Nephron (organoid): Measurements from ENCODE around the gene DTYMK.
"Not testable (repeated sequence)": the region's sequence is repeated elsewhere in the genome, so short reads cannot be mapped to it uniquely, and the experiment has no call there.

Experiments used
- H3K27ac Mint-ChIP-seq, 3 experiments: 2 replicates each; pipeline ENCODE4 v1.8.0; 2020; ENCODE audit warnings: mixed read lengths in 3 of 3, mild to moderate bottlenecking in 2 of 3, moderate library complexity in 1 of 3
- H3K27me3 Mint-ChIP-seq: 2 replicates; pipeline ENCODE4 v1.8.0; 2021; ENCODE audit warnings: low read depth, mild to moderate bottlenecking, moderate library complexity, mixed read lengths
- H3K36me3 Mint-ChIP-seq: 2 replicates; pipeline ENCODE4 v1.8.0; 2020; ENCODE audit warnings: low read depth, mixed read lengths
- H3K4me1 Mint-ChIP-seq: 2 replicates; pipeline ENCODE4 v1.8.0; 2020; ENCODE audit warnings: mixed read lengths
- H3K4me3 Mint-ChIP-seq, 3 experiments: 2 replicates each; pipeline ENCODE4 v1.8.0; 2020; ENCODE audit warnings: mild to moderate bottlenecking in 3 of 3, mixed read lengths in 3 of 3, moderate library complexity in 2 of 3
- H3K9me3 Mint-ChIP-seq: 2 replicates; pipeline ENCODE4 v1.8.0; 2020; ENCODE audit warnings: mixed read lengths
- CTCF ChIP-seq, 3 experiments: fragments of 200-600 bp; sonication (generic); IDR thresholded peaks; one replicate each; pipeline ENCODE4 v1.5.0; 2021; ENCODE audit warnings: antibody characterized with exemption in 3 of 3; ENCODE audit not compliant: unreplicated experiment in 3 of 3

The DTYMK gene

DNA sequence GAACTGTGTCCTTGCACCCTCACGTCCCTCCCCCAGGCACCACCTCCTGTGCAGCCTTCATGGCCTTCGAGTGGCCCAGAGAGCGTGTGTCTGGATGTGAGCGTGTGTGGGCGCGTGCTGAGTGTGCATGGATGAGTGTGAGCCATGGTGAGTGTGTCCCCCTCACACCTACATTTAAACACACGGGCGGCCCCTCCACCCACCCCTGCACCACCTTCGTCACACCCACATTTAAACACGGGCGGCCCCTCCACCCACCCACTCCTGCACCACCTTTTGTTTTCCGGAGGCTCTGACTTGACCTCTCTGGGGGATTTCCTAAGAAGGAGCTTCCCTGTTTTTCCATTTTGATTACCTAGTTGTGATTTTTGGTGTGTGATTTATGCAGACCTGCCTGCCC, 17.8 kb downstream of the DTYMK start:
- no peak overlapping the region for H3K27ac Mint-ChIP-seq
- H3K36me3 Mint-ChIP-seq: peaks cover 39% of the 10 kb centered on the region
- no peaks in the 10 kb centered on the region for H3K27me3 Mint-ChIP-seq
- H3K9me3 Mint-ChIP-seq: no peaks in the 10 kb centered on the region
- no peak for TF ChIP-seq CTCF (IDR thresholded peaks at IDR 0.05; ENCODE audit: unreplicated experiment in 3 of 3)
- no peak overlapping the region for H3K4me3 Mint-ChIP-seq
- H3K4me1 Mint-ChIP-seq: peaks cover 18% of the 10 kb centered on the region

DNA sequence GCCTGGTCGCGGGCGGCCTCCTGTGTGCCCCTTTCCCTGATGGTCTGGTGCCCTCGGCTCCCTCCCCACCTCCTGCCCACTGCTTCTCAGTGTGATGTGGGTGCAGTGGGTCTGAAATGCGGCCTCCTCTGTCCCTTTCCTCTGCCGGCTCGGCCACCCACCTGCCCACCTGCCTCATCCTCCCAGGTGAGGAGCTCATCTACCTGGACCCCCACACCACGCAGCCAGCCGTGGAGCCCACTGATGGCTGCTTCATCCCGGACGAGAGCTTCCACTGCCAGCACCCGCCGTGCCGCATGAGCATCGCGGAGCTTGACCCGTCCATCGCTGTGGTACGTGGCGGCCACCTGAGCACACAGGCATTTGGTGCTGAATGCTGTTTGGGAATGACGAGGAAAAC, 18.3 kb downstream of the DTYMK start:
- H3K9me3 Mint-ChIP-seq: no peaks in the 10 kb centered on the region
- peaks cover 18% of the 10 kb centered on the region for H3K4me1 Mint-ChIP-seq
- H3K27ac Mint-ChIP-seq: no peak overlapping the region
- no peak for TF ChIP-seq CTCF (IDR thresholded peaks at IDR 0.05; ENCODE audit: unreplicated experiment in 3 of 3)
- no peaks in the 10 kb centered on the region for H3K27me3 Mint-ChIP-seq
- no peak overlapping the region for H3K4me3 Mint-ChIP-seq
- peaks cover 36% of the 10 kb centered on the region for H3K36me3 Mint-ChIP-seq

- no peak for TF ChIP-seq CTCF (IDR thresholded peaks at IDR 0.05; ENCODE audit: unreplicated experiment in 3 of 3)
- H3K9me3 Mint-ChIP-seq: no peaks in the 10 kb centered on the region
- H3K36me3 Mint-ChIP-seq: peaks cover 40% of the 10 kb centered on the region
- no peaks in the 10 kb centered on the region for H3K27me3 Mint-ChIP-seq
- H3K4me1 Mint-ChIP-seq: peaks cover 18% of the 10 kb centered on the region
- H3K4me3 Mint-ChIP-seq: peak overlapping the region in 1 of 3 experiments; percentile 52
- H3K27ac Mint-ChIP-seq: peak overlapping the region in 2 of 3 experiments; percentile 47 to 79
Measured at GRCh38 chr2:241666627-241667400, 19.8 kb downstream of the DTYMK start.

GRCh38 chr2:241665731-241666440, 20.7 kb downstream of the DTYMK start:
- TF ChIP-seq CTCF (IDR thresholded peaks at IDR 0.05; ENCODE audit: unreplicated experiment in 3 of 3): no peak
- Mint-ChIP-seq H3K27ac (peak overlapping the region in 2 of 3 experiments; percentile 47 to 79), H3K27me3 (peaks cover 3% of the 10 kb centered on the region), H3K9me3 (no peaks in the 10 kb centered on the region), H3K36me3 (peaks cover 39% of the 10 kb centered on the region), H3K4me3 (no peak overlapping the region), H3K4me1 (peaks cover 18% of the 10 kb centered on the region)

DNA sequence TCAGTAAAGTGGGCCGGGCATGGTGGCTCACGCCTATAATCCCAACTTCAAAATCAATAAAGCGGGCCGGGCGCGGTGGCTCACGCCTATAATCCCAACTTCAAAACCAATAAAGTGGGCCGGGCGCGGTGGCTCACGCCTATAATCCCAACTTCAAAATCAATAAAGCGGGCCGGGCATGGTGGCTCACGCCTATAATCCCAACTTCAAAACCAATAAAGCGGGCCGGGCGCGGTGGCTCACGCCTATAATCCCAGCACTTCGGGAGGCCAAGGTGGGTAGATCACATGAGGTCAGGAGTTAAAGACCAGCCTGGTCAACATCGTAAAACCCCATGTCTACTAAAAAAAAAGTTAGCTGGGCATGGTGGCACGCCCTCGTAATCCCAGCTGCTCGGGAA, 23.9 kb downstream of the DTYMK start:
- peaks cover 18% of the 10 kb centered on the region for H3K4me1 Mint-ChIP-seq

GRCh38 chr2:241660593-241661213, 25.9 kb downstream of the DTYMK start:
- Mint-ChIP-seq H3K27ac (no peak overlapping the region), H3K27me3 (peaks cover 3% of the 10 kb centered on the region), H3K9me3 (no peaks in the 10 kb centered on the region), H3K4me3 (no peak overlapping the region), H3K4me1 (peaks cover 7% of the 10 kb centered on the region), H3K36me3 (peaks cover 49% of the 10 kb centered on the region)
- TF ChIP-seq CTCF (IDR thresholded peaks at IDR 0.05; ENCODE audit: unreplicated experiment in 3 of 3): no peak

More for the DNA sequence above, 23.9 kb downstream of the DTYMK start:
- not testable (repeated sequence) for H3K27ac Mint-ChIP-seq, H3K4me3 Mint-ChIP-seq, H3K27me3 Mint-ChIP-seq, H3K9me3 Mint-ChIP-seq
- H3K36me3 Mint-ChIP-seq: peaks cover 40% of the 10 kb centered on the region
